Measurements from ENCODE around the gene CCDC181. TPM values are rescaled to one million over a fixed set of nuclear protein-coding genes. Genes with fewer than 3 reads are reported as not detected.

CCDC181 gene
- total and polyA plus RNA-seq, 2 donors (not counting 3 experiments of a cell fraction or from before 2014, with no cell fraction given): 0.18 to 0.22 TPM

DNA sequence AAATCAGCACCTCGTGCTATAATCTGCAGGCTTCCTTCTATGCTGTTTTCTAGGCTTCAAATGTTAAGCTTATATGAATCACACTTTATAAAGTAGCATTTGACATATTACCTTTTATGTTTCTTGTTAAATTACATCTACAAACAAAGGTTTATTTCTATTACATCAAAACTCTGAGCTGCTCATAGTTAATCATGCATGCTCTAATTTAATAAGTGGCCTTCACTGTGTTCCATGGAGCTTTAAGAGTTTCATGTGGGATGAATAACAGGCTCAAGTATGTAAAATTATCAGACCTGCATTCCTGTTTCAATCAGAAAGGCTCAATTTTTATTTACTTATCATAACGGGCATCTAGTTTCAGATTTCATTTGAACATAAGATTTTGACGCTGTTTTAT, 45.5 kb upstream of the CCDC181 start:
- H3K4me2 ChIP-seq (ENCODE audit: insufficient read depth, low read length): no peak overlapping the region
- no peaks in the 10 kb centered on the region for H4K20me1 ChIP-seq (replicated peaks; ENCODE audit: control insufficient read depth, extremely low read depth, insufficient read depth, low read length)
- no peaks in the 10 kb centered on the region for H3K79me2 ChIP-seq (ENCODE audit: control insufficient read depth, insufficient read depth, low read length)
- no peak overlapping the region for H3K27ac ChIP-seq (ENCODE audit: insufficient read depth, low read depth, low read length)
- BruUV-seq (replicated peaks): no TSS peak
- ChIA-PET CTCF (no interaction called here), POLR2A (no interaction called here)
- DNase-seq (ENCODE audit: low read depth, low spot score) (no peak), FAIRE-seq (no peak)
- H3K27me3 ChIP-seq (ENCODE audit: control insufficient read depth in 2 of 2, insufficient read depth in 2 of 2, low read length in 2 of 2): no peaks in the 10 kb centered on the region
- H3K36me3 ChIP-seq (ENCODE audit: control insufficient read depth in 2 of 2, extremely low read depth in 1 of 2, insufficient read depth in 2 of 2, low read length in 2 of 2): peaks cover 0 to 2% of the 10 kb centered on the region in 2 experiments
- no peak overlapping the region for H3K4me3 ChIP-seq (replicated peaks in 1 of 3; ENCODE audit: insufficient read depth in 1 of 3, low read depth in 1 of 3, low read length in 3 of 3)
- intact Hi-C loops (cut with micrococcal nuclease): loop anchor here (5.0 kb wide), 1 partner anchor 105 kb away; the partner anchor contains the start of genes BLZF1 and NME7
- H3K9ac ChIP-seq (replicated peaks; ENCODE audit: extremely low read depth, insufficient read depth, low read length): no peak overlapping the region
- no peaks in the 10 kb centered on the region for H3K9me3 ChIP-seq (replicated peaks; ENCODE audit: control insufficient read depth, insufficient read depth, low read length)
- no peaks in the 10 kb centered on the region for H3K4me1 ChIP-seq (ENCODE audit: control insufficient read depth, extremely low read depth, insufficient read depth, low read length)
- no peak overlapping the region for H2AFZ ChIP-seq (ENCODE audit: low read depth, low read length)
- TF ChIP-seq FOS (IDR thresholded peaks at IDR 0.05; ENCODE audit: borderline replicate concordance, insufficient read depth, low read length) (no peak), POLR2AphosphoS5 (IDR thresholded peaks at IDR 0.05; ENCODE audit: insufficient read depth, low read depth, low read length) (no peak), POLR2A (IDR thresholded peaks at IDR 0.05; ENCODE audit: low read depth, low read length) (no peak), GATA2 (IDR thresholded peaks at IDR 0.05; ENCODE audit: insufficient read depth, insufficient read length, low read depth, low read length) (no peak), JUN (IDR thresholded peaks at IDR 0.05; ENCODE audit: borderline replicate concordance, insufficient read depth, insufficient read length, low read depth) (no peak), EZH2 (IDR thresholded peaks at IDR 0.05; ENCODE audit: borderline replicate concordance, low read depth, low read length, severe bottlenecking) (no peak), MYC (IDR thresholded peaks at IDR 0.05; ENCODE audit: low read depth, low read length) (no peak)
- TF ChIP-seq, protein P1, sequence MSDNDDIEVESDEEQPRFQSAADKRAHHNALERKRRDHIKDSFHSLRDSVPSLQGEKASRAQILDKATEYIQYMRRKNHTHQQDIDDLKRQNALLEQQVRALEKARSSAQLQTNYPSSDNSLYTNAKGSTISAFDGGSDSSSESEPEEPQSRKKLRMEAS (IDR thresholded peaks at IDR 0.05; ENCODE audit: insufficient read depth, insufficient read length): no peak
- TF ChIP-seq, protein P2, sequence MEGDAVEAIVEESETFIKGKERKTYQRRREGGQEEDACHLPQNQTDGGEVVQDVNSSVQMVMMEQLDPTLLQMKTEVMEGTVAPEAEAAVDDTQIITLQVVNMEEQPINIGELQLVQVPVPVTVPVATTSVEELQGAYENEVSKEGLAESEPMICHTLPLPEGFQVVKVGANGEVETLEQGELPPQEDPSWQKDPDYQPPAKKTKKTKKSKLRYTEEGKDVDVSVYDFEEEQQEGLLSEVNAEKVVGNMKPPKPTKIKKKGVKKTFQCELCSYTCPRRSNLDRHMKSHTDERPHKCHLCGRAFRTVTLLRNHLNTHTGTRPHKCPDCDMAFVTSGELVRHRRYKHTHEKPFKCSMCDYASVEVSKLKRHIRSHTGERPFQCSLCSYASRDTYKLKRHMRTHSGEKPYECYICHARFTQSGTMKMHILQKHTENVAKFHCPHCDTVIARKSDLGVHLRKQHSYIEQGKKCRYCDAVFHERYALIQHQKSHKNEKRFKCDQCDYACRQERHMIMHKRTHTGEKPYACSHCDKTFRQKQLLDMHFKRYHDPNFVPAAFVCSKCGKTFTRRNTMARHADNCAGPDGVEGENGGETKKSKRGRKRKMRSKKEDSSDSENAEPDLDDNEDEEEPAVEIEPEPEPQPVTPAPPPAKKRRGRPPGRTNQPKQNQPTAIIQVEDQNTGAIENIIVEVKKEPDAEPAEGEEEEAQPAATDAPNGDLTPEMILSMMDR (IDR thresholded peaks at IDR 0.05; ENCODE audit: extremely low read depth in 1 of 2, insufficient read depth in 1 of 2, low read depth in 1 of 2, low read length in 2 of 2): no peak
- H3K9me1 ChIP-seq (replicated peaks; ENCODE audit: control insufficient read depth, extremely low read depth, insufficient read depth, low read length): no peaks in the 10 kb centered on the region
- dilution Hi-C loops (cut with MboI; ENCODE audit: extremely low pct_ligation_motif_present, low sequenced_read_pairs): no loop called here

Data from endothelial cell of umbilical vein (primary cell).